ENCODE data around the gene FBXL7. TPM values are rescaled to one million over a fixed set of nuclear protein-coding genes. Genes with fewer than 3 reads are reported as not detected.

The FBXL7 gene
- total RNA-seq, 1 experiment from 2014 or later: not detected

- in situ Hi-C loops (cut with HindIII; ENCODE audit: low pct_unique_long_range_greater_than_20kb, low sequenced_read_pairs): no loop called here
- Histone ChIP-seq H3K4me1 (ENCODE audit: control insufficient read depth, insufficient read depth, low read length) (no peaks in the 10 kb centered on the region), H3K9me3 (ENCODE audit: control insufficient read depth, insufficient read depth, low read depth, low read length) (no peaks in the 10 kb centered on the region)
Observed at GRCh38 chr5:15463231-15463980, 36.6 kb upstream of the FBXL7 start.

GRCh38 chr5:15472116-15472515 is 27.9 kb upstream of the FBXL7 start:
- H3K4me1 ChIP-seq (ENCODE audit: control insufficient read depth, insufficient read depth, low read length): no peaks in the 10 kb centered on the region
- in situ Hi-C loops (cut with HindIII; ENCODE audit: low pct_unique_long_range_greater_than_20kb, low sequenced_read_pairs) (no loop called here), intact Hi-C loops (cut with micrococcal nuclease; ENCODE audit: unreplicated experiment) (no loop called here)
- no peaks in the 10 kb centered on the region for H3K36me3 ChIP-seq (ENCODE audit: control insufficient read depth, insufficient read depth, low read length)
- no peak overlapping the region for H3K4me3 ChIP-seq (ENCODE audit: low read depth in 2 of 2, low read length in 2 of 2)
- CTCF ChIA-PET: no interaction called here
- no peak for ATAC-seq
- POLR2A ChIA-PET: no interaction called here
- no peak overlapping the region for H3K27ac ChIP-seq (ENCODE audit: low read length)
- TF ChIP-seq TCF7L2 (IDR thresholded peaks at IDR 0.05; ENCODE audit: low read depth, low read length) (no peak), POLR2AphosphoS5 (IDR thresholded peaks at IDR 0.05; ENCODE audit: low read depth, low read length) (no peak), REST (IDR thresholded peaks at IDR 0.05; ENCODE audit: insufficient read depth in 1 of 2, low read depth in 2 of 2, low read length in 1 of 2) (no peak), CTCF (IDR thresholded peaks at IDR 0.05) (no peak), SIN3A (IDR thresholded peaks at IDR 0.05; ENCODE audit: borderline replicate concordance, insufficient read depth, low read depth, low read length) (no peak)
- no peaks in the 10 kb centered on the region for H3K9me3 ChIP-seq (ENCODE audit: control insufficient read depth, insufficient read depth, low read depth, low read length)
- DNase-seq (ENCODE audit: low read depth, low spot score): no peak
- BruUV-seq (replicated peaks): no TSS peak
- H3K27me3 ChIP-seq (ENCODE audit: control insufficient read depth, insufficient read depth, low read length): no peaks in the 10 kb centered on the region

More at GRCh38 chr5:15463231-15463980, 36.6 kb upstream of the FBXL7 start:
- intact Hi-C loops (cut with micrococcal nuclease; ENCODE audit: unreplicated experiment): no loop called here
- Histone ChIP-seq H3K27me3 (ENCODE audit: control insufficient read depth, insufficient read depth, low read length) (no peaks in the 10 kb centered on the region), H3K4me3 (ENCODE audit: low read depth in 2 of 2, low read length in 2 of 2) (no peak overlapping the region), H3K36me3 (ENCODE audit: control insufficient read depth, insufficient read depth, low read length) (no peaks in the 10 kb centered on the region), H3K27ac (ENCODE audit: low read length) (no peak overlapping the region)
- ChIA-PET CTCF (no interaction called here), POLR2A (no interaction called here)
- TF ChIP-seq POLR2AphosphoS5 (IDR thresholded peaks at IDR 0.05; ENCODE audit: low read depth, low read length): no peak
- TF ChIP-seq CTCF (IDR thresholded peaks at IDR 0.05): no peak; the same call in 1 of the 2 replicates
- no peak for TF ChIP-seq REST (IDR thresholded peaks at IDR 0.05; ENCODE audit: insufficient read depth in 1 of 2, low read depth in 2 of 2, low read length in 1 of 2)
- TF ChIP-seq TCF7L2 (IDR thresholded peaks at IDR 0.05; ENCODE audit: low read depth, low read length): no peak
- no peak for TF ChIP-seq SIN3A (IDR thresholded peaks at IDR 0.05; ENCODE audit: borderline replicate concordance, insufficient read depth, low read depth, low read length)
- DNase-seq (ENCODE audit: low read depth, low spot score) (no peak), ATAC-seq (no peak)
- no TSS peak for BruUV-seq (replicated peaks)

Measured in Panc1 (cell line).